Measurements from ENCODE around the gene MRPL45.

MRPL45 gene

DNA sequence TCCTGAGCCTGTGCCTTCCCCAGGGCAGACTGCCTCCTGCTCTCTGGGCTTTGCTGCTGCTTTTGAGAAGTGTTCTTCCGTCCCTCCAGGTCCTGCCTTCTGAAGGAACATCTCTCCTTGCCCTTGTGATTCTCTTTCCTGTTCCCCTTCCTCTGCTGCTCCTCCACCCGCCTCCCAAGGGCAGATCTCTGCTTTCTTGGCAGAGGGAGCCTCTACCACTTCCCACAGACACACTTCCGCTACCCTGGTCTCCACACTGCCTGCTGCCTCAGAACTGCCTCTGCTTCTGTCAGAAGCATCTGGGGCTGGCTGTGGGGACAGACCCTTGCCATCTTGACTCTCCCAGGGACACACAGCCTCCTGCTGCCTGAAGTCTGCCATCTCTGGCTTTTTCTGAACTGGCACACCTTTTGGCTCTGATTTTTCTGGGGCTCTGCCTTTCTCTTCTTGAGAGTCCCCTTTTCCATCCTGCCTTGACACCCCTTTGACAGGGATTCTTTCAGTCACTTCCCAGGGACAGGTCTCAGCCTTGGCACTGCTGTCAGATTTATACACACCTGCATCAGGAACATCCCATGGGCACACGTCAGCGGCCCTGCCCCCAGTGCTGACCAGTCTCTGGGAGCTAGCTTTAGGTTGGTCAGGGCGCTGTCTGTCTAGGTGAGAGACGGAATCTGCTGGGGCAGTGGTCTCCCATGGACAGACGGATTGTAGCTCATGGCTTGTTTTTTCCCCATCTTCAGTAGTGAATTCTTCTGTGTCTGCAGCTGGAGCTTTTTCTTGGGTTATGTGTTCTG lies 30.2 kb downstream of the MRPL45 start:
- no peak for DNase-seq

DNA sequence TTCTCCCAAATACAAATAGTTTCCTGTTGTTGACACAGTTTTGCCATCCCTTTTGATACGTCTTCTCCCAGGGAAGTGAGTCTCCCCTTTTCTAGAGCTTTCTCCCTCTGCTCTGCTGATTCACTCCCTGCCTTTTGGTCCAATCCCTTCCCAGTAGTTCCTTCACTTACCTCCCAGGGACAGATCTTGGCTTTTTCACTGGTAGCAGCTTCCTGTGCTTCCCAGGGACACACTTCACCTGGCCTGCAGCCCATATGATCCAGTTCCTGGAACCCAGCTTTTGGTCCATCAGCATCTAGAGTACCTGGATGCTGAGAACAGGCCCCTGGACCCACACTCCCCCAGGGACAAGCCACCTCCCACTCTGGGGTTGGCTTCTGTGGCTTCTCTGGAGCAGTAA lies 31.0 kb downstream of the MRPL45 start:
- DNase-seq = no peak

DNA sequence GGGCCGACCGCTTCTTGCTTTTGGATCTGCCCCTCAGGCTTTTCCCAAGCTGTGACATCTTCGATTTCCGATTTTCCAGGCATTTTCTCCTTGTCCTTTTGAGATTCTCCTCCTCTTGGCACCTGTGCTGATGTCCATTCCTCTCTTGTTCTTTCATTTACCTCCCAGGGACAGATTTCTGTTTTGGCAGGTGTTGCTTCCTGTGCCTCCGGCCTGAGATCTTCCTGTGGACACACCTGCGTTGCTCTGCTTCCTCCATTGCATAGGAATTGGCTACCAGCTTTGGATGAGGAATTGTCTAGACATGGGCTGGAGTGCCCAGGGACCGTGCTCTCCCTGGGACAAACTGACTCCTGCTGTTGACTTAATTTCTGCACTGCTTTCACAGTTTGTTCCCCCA lies 31.7 kb downstream of the MRPL45 start:
- DNase-seq = no peak

DNA sequence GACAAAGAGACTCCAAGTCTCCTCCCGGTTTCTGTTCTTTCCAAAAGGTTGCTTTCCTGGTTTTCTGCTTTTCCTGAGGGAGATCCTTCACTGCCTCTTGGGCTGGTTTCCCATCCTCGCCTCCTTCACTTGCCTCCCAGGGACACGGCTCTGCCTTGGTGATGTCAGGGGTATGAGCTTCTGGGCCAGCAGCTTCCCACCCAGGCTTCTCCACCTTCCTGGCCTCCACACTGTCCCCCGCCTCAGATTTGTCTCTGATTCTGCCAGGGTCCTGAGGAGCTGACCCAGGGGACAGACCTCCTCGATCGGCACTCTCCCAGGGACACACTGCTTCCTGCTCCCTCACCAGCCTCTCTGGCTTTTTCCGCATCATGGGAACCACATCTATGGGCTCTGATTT lies 32.3 kb downstream of the MRPL45 start:
- DNase-seq = no peak

DNA sequence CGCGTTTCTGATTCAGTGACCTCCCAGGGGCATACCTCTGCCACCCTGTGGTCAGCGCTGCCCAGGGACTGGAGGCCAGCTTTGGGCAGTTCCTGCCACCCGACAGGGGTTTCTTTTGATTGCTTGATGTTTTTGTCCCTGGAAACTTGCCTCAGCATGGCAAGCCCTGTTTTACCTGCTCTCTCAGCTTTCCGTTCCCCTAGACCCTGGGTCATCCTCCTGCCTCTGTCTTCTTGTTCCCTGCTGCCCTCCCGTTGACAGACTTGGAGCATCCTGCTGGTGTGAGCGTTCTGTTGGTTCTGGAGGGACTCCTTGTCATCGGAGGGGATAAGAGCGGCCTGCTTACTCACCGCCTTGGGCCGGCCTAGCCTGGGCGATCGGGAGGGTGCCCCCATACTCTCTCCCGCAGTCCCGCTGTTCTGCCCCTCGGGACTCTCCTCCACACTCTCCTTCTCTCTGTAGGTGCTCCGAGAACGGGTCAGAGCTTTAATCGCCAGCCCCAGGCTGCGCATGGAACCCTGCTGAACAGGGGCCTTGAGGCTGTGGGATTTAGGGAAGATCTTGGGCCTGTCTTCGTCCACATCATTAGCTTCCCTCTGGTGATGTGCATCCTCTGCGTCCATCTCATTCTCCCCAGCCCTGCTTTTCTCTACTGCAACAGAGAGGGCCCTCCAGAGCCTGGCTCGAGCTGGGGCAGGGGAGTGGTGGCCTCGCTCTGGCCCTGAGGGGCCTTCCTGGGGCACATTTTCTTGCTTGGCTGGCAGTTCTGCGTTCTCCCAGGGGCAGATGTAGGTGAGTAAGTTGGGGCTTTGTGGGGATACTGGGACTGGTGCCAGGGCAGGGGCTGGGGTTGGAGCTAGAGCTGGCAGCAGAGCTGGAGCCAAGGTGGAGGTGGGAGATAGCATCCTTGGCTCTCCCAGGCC lies 33.1 kb downstream of the MRPL45 start:
- no peak for DNase-seq

DNA sequence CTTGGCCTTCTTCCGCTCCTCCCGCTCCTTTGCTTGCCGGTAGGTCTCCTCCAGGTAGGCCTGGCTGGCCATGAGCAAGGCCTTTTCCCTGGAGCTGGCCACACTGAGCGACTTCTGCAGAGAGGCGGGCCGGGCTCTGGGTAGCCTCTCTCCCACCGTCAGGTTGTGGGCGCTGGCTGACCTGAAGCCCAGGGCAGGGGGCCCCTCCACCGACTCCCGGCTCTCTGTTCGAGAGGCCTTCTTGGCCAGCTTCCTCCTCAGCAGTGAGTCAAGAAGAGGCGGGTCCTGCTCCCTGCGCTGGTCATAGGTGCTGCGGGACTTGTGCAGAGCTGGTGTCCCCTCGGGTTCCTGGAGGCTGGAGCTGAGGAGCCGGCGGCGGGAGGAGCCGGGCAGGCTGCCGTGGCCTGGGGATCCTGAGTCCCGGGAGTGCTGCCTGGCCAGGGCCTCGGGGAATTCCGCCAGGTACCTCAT lies 34.0 kb downstream of the MRPL45 start:
- DNase-seq = no peak

DNA sequence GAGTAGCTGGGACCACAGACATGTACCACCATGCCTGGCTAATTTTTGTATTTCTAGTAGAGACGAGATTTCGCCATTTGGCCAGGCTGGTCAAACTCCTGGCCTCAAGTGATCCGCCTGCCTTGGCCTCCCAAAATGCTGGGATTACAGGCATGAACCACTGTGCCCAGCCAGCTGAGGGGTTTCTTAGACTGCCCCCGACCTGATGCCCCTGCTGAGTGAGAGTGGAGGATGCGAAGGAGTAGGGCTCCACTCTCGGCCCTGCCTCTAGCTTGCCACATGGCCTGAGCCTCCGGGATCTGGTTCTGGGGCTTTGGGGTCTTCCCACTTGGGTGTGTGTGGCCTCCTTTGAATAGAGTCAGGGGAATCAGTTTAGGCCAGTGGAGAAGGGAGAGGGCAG lies 35.8 kb downstream of the MRPL45 start:
- DNase-seq = no peak

DNA sequence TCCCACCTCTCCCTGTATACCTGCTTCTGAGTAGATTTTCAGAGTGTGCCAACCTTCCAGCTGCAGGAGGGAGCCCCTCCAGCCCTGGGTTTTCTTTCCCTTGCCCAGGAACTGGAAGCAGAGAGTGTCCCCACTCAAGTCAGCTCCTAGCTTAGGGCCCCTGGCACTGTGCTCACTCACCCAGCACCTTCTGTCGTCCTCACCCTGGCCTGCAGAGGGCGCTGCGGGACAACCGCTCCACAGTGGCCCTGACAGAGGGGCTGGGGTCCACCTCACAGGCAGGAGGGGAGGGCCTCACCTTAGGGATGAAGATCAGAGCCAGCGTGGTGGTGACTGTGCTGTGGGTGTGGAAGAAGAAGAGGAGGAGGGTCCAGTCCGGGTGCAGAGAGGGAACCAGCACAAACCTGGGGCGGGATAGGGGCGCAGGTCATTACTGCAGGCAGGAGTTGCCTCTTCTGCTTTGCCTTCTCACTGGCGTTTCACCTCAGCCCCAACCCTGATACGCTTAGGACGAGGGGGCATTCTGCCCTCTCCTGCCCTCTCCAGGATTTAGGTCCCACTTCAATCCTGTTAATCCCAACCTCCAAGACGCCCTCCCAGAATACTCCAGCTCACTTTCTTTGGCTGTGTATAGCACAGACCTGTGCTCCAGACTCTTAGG lies 36.8 kb downstream of the MRPL45 start:
- no peak for DNase-seq

DNA sequence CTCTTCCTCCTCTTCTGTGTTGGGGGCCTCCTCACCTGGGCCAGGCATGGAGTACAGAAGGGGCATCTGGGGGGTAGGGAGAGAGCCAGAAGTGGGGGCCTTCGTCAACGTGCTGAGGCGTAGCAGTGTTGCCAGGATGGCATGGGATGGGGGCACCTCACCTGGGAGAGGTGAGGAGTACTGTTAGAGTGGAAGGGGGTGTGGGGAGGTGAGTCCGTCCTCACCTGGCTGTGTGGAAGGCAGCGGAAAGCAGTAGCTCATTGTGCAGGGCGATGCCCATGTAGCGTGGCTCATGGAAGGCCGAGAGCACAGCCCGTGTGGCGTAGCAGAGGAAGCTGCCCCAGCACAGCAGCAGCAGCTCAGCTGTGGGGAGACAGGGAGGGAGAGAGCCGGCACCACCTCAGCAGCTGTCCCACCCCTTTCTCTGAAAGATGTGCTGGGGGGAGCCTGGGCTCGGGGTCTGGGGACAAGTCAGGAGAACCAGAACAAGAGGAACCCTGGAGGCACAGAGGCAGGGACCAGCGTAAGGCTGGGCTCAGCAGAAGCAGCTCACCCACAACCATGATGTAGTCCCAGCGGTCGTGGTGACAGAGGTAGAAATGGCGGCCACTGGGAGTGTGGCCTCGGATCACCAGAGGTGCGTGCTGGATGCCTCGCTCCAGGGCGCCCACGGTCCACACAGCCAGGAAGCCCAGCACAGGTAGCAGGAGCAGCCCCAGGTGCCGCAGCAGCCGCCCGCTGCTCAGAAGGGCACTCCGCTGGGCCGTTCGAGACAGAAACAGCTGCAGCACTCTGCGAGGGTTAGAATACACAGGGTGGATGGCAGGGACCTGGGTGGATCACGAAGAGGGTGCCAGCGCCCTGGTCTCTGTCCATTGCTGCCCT lies 37.8 kb downstream of the MRPL45 start:
- DNase-seq = no peak

DNA sequence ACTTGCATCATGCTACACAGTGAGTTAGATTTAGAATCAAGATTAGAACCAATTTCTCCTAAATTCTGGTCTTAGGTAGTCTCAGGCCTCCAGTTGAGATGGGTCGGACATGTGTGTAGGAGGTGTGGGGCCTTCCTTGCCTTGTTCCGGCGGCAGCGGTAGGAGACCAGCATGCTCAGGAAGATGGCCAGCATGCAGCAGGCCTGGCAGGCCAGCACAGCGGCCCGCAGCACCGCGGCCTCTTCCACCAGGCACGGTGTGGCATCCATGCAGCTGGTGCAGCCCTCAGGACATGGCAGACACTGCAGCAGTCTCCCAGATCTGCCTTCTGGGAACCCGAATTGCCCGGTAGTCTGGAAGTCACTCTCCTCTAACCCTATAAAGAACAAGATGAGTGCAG lies 39.9 kb downstream of the MRPL45 start:
- DNase-seq = no peak

DNA sequence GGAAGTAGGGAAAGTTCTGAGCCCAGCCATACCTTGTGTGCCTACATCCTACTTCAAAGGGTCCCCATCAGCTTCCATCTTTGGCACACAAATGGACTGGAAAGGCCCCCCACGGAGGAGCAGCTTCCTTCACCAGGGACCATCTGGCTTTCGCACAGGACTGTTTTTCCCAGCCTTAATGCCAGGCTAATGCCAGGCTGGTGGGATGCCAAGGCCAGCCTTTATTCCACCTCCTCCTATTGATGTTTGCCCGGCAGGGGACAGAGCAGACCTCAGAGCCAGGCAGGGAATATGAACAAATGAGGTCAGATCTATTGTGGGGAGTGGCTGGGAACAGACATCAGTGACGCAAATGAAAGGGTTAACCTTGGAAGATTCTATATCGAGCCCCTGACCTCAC lies 41.1 kb downstream of the MRPL45 start:
- no peak for DNase-seq

DNA sequence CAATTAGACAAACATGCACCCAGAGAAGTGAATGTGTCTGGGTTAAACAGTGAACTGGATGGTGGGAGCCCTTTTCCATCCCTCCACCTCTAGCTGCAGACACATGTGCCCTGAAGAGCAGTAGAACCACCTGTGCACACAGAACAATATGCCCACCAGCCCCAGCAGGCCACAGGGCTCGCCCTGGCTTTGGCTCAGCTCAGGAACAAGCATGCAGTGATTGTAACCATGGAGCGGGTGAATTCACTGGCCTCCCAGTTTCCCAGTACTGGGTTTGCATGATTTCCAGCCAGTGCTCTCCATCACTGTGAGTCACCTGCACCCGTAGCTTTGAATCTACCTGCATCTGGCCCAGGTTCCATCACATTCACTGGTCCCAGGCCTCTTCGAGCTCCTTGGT lies 41.6 kb downstream of the MRPL45 start:
- no peak for DNase-seq

DNA sequence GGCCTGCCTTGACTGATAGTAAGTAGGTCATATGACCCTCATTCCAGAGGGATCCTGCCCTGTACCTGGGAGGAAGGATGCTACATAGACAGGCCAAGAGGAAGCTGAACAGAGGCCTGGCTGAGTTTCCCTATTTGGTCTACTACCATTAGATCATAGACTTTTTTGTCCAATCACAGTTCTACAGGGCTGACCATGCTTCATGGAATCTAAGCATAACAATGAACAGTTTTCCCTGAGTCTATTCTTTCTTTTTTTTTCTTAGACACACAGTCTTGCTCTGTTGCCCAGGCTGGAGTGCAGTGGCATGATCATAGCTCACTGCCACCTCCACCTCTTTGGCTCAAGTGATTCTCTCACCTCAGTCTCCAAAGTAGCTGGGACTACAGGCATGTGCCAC lies 42.9 kb downstream of the MRPL45 start:
- DNase-seq = no peak

DNA sequence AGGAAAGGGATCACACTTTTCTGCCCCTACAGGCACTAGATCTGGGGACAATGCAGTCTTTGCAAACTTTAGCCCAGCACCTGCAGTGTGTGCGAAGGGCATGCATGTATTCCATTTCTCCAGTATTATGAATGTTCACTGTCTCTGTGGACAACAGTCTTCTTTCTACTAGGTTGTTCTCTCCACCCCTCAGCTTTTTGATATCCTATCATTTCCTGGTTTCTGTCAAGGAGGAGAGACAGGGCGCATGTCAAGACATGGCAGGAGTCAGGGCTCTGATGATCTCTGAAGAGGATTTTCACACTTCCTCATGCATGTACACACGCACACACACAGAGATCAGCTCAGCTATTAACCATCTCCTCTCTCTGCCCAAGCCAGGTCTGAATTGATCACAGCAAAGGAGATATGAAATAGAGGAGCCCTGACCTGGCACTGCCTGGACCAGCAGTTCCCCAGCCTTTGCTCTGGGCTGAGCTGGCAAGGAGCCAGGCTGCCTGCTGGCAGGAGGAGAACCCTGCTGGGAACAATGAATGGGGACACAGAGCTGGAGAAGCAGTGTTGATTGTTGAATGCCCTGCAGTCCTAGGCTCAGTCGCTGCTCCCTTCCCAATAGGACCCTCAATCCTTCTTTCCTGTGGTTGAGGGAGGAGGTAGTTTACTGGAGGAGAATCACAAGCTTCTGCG lies 44.2 kb downstream of the MRPL45 start:
- no peak for DNase-seq

DNA sequence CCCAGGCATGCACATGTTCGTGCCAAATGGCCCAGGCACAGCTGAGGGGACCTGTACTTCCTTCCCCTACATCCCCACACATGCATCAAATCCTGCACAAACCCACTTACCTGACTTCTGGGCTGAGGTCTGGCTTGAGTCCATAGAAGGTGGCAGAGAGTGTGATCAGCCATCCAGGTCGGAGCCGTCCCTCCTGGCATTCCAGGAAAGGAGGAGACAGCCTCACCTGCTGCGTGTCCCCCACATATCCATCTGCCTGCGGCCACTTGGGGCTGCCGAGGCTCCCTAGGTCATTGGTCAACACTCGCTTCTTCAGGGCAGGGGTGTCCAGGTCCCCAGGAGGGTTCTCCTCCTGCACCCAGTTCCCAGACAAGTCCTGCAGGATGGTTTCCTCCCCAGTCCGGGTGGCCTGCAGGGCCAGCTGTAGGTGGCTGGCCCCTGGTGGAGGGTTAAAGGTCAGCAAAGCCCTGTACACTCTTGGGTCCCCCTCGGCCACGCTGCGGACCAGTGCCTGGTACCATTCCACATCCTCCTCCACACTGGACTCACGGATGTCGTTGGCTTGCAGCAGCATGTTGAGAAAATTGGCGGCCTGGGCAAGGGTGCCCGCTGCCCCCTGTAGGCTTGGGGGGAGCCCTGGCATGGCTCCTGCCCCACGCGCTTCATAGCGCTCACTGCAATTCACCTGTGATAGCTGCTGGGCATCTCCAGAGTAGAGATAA lies 46.1 kb downstream of the MRPL45 start:
- no peak for DNase-seq

DNA sequence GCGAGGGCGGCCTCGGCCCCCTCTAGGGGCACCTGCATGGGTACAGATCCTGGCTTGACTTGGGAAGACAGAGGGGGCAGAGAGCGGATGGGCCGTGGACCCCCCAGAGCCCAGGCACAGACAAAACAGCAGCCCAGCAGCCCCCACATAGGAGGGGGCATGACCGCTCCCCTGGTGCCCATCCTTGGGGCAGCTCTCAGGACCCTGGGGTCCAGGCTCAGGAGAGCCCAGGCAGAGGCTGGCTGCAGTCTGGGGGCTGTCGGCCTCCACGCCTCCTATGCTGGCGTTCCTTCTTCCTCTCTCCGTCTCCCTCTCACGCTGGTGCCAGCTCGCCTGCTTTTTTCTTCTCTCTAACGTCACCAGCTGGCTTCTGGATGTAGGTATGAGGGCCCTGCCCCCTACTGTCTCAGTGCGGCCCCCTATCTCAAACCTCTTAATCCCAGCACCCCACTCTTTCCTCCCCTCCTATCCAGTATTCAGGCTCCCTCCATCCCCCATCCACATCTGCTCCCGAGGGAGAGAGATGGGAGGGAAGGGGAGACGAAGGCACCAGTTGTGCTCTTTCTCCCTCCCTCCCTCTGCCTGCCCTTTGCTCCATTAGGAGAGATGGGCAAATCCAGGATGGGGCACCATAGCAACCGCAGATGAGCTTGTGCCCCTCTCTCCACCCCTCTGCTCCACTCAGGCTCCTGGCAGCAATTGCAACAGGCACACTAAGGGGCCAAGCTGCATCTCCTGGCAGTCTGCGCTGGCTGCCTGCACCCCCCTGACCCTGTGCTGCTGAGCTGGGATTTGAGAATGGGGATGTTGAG lies 46.8 kb downstream of the MRPL45 start, which contains the start of gene GPR179:
Gene GPR179, minus strand, starts transcription at position 349 of the 812 bp plus-strand sequence. Its CDS starts 167 bp downstream, at position 182.
- no peak for DNase-seq

DNA sequence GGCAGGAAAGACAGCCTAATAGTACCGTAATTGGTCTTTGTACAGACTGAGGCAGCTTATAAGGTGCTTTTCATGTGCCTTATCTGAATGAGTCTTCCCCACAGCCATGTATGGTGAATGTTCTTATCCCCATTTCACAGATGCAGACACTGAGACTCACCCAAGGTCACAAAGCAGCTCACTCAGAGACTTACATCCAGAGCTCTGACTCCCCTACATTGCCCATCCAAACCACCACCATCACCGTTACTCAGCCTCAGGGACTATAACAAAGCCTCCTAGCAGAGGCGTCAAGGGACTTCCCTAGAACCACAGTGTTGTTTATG lies 47.4 kb downstream of the MRPL45 start:
- DNase-seq = no peak

DNA sequence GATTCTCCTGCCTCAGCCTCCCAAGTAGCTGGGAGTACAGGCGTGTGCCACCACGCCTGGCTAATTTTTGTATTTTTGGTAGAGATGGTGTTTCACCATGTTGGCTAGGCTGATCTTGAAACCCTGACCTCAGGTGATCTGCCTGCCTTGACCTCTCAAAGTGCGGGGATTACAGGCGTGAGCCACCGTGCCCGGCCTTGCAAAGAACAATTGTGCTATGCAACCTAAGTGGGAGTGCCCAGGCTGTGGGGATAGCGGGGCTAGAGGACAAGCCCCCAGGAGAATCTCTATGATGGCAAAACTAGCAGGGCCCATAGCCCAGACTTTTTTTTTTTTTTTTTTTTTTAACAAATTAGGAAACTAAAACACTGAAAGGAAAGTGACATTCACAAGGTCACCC lies 48.8 kb downstream of the MRPL45 start:
- no peak for DNase-seq

DNA sequence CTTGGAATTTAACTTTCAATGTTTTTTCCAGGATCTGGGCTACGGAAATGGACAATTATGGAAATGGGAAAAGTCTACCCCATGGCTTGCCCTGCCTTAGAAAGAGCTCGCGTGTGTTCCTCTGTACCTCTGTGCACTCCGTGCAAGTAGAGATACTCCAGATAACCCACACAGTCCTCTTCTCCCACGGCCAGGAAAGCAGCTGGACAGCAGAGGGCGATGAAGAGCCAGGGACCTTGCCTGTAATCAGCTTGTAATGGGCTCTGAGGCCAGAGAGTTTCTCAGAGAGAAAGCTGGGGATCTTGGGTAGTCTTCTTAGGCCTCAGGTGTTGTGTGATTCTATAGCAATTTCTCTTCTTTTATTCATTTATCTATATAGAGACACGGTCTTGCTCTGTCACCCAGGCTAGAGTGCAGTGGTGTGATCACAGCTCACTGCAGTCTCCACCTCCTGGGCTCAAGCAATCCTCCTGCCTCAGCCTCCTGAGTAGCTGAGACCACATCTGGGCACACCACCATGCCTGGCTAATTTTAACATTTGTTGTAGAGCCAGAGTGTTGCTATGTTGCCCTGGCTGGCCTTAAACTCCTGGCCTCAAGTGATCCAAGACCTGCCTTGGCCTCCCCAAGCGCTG lies 52.2 kb downstream of the MRPL45 start:
- DNase-seq = no peak

DNA sequence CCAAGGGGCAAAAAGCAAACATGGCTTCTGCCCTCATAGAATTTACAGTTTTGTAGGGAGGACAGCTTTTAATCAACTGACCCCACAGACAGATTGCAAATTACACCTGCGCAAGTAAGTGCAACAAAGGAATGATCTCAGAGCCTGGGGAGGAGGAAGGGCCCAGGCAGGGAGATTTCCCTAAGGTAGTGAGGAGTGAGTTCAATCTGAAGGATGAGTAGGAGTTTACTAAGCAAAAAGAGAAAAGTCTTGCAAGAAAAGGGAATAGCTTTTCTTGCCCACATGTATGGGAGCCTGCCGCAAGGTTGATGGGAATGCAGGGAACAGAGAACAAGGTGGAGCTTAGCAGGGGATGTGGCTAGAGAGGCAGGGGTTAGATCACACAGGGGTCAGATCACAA lies 53.1 kb downstream of the MRPL45 start:
- no peak for DNase-seq
